HG02840 (cell line): ENCODE measurements around the gene CEP170B.
"Not testable (repeated sequence)": the region's sequence is repeated elsewhere in the genome, so short reads cannot be mapped to it uniquely, and the experiment has no call there.

ENCODE experiments used
- ATAC-seq: cut with Tn5 transposase; IDR thresholded peaks from one replicate; pipeline ENCODE4 v1.9.1; 2021; ENCODE audit warnings: mild to moderate bottlenecking, moderate library complexity, moderate number of reproducible peaks; ENCODE audit not compliant: unreplicated experiment, low FRiP score

The CEP170B gene

GRCh38 chr14:104887623-104888488, 22.8 kb downstream of the CEP170B start:
- no peak for ATAC-seq

- no peak for ATAC-seq
These were observed 23.7 kb downstream of the CEP170B start for GRCh38 chr14:104888489-104889374.

GRCh38 chr14:104889375-104889757, 24.3 kb downstream of the CEP170B start:
- ATAC-seq: no peak

- not testable (repeated sequence) for ATAC-seq
These were observed 25.2 kb downstream of the CEP170B start for GRCh38 chr14:104890292-104890691.

- ATAC-seq: no peak
These were observed 26.1 kb downstream of the CEP170B start for GRCh38 chr14:104891121-104891551.

- ATAC-seq: no peak
These were observed 26.8 kb downstream of the CEP170B start for GRCh38 chr14:104891664-104892530.

- no peak for ATAC-seq
These were observed 27.7 kb downstream of the CEP170B start for GRCh38 chr14:104892531-104893434.

- no peak for ATAC-seq
These were observed 28.6 kb downstream of the CEP170B start for GRCh38 chr14:104893435-104894207.

- no peak for ATAC-seq
These were observed 29.5 kb downstream of the CEP170B start for GRCh38 chr14:104894331-104895206.

- ATAC-seq: no peak
These were observed 30.2 kb downstream of the CEP170B start for GRCh38 chr14:104895207-104895785.

- no peak for ATAC-seq
These were observed 31.0 kb downstream of the CEP170B start for GRCh38 chr14:104895786-104896661.

- ATAC-seq: no peak
These were observed 32.5 kb downstream of the CEP170B start for GRCh38 chr14:104897330-104898194.

- ATAC-seq: no peak
These were observed 33.1 kb downstream of the CEP170B start for GRCh38 chr14:104898195-104898558.

GRCh38 chr14:104898870-104899510, 33.9 kb downstream of the CEP170B start:
- no peak for ATAC-seq

GRCh38 chr14:104899781-104900180, 34.7 kb downstream of the CEP170B start:
- no peak for ATAC-seq
